ENCODE data around the gene IL17RE. TPM values are rescaled to one million over a fixed set of nuclear protein-coding genes. Genes with fewer than 3 reads are reported as not detected.

The IL17RE gene
- total and polyA plus RNA-seq, 2 experiments from 2014 or later: 1.1 to 3.4 TPM

- no peak for TF ChIP-seq ZNF462 (CRISPR knock-in tag; IDR thresholded peaks at IDR 0.05)
- no peak for TF ChIP-seq ZNF331 (CRISPR knock-in tag; IDR thresholded peaks at IDR 0.05; ENCODE audit: low read depth)
- no peak for TF ChIP-seq NANOG (IDR thresholded peaks at IDR 0.05; ENCODE audit: borderline replicate concordance)
- TF ChIP-seq ZNF114 (CRISPR knock-in tag; IDR thresholded peaks at IDR 0.05): no peak
- no peak for TF ChIP-seq POLR2AphosphoS5 (IDR thresholded peaks at IDR 0.05; ENCODE audit: low read depth)
Observed at GRCh38 chr3:9951598-9951961, 48.9 kb downstream of the IL17RE start (continued).

- peak; percentile 88 for DNase-seq (ENCODE audit: low spot score)
- Histone ChIP-seq H3K79me2 (replicated peaks; ENCODE audit: insufficient read depth) (no peaks in the 10 kb centered on the region), H3K4me2 (peak within 1 kb of the TSS; percentile 88), H2AFZ (peak within 1 kb of the TSS; percentile 80), H3K36me3 (ENCODE audit: insufficient read depth) (no peaks in the 10 kb centered on the region), H3K9me2 (ENCODE audit: insufficient read depth) (no peaks in the 10 kb centered on the region), H3K4me3 (peak within 1 kb of the TSS; percentile 88), H3K4me1 (ENCODE audit: insufficient read depth) (peaks cover 21% of the 10 kb centered on the region), H4K20me1 (replicated peaks; ENCODE audit: insufficient read depth) (no peaks in the 10 kb centered on the region; the same call in 1 of the 2 replicates), H3F3A (replicated peaks; ENCODE audit: low read depth) (peaks cover 4% of the 10 kb centered on the region; the same call in 1 of the 2 replicates), H3K27ac (ENCODE audit: low read depth) (no peak within 1 kb of the TSS), H3K27me3 (ENCODE audit: insufficient read depth) (peaks cover 13% of the 10 kb centered on the region; the same call in 1 of the 2 replicates)
- H3K27me3 Mint-ChIP-seq (ENCODE audit: insufficient read depth, low read depth, poor library complexity): peaks cover 11% of the 10 kb centered on the region
- H3K4me1 Mint-ChIP-seq: peaks cover 32% of the 10 kb centered on the region
- H3K9me3 Mint-ChIP-seq: no peaks in the 10 kb centered on the region
- peak within 1 kb of the TSS; percentile 78 for H3K4me3 Mint-ChIP-seq
- no peak within 1 kb of the TSS for H3K27ac Mint-ChIP-seq
- ATAC-seq: peak; percentile 75
- H3K36me3 Mint-ChIP-seq (ENCODE audit: low read depth): peaks cover 8% of the 10 kb centered on the region; the same call in 1 of the 3 replicates
- TF ChIP-seq EZH2 (IDR thresholded peaks at IDR 0.05; ENCODE audit: low read depth, unreplicated experiment): no peak
- TF ChIP-seq EZH2phosphoT487 (IDR thresholded peaks at IDR 0.05; ENCODE audit: unreplicated experiment): no peak
- no peak for TF ChIP-seq ZNF331 (CRISPR knock-in tag; IDR thresholded peaks at IDR 0.05; ENCODE audit: low read depth)
- TF ChIP-seq JUNB (IDR thresholded peaks at IDR 0.05; ENCODE audit: unreplicated experiment): no peak
- TF ChIP-seq NANOG (IDR thresholded peaks at IDR 0.05; ENCODE audit: borderline replicate concordance): no peak
- no peak for TF ChIP-seq STAT1 (IDR thresholded peaks at IDR 0.05; ENCODE audit: unreplicated experiment)
- TF ChIP-seq REST (IDR thresholded peaks at IDR 0.05; ENCODE audit: unreplicated experiment): no peak
Observed at GRCh38 chr3:9951962-9952805, 49.5 kb downstream of the IL17RE start, which contains the start of gene PRRT3. TSS of gene PRRT3 (minus strand) at chr3:9952408. CDS start at chr3:9950115, 2,293 bp downstream.
